Stimulated activated CD4-positive, alpha-beta T cell treated with anti-CD3 and anti-CD28 coated beads, Interleukin-2, amount 100 ng/mL, for 24 hours (primary cell): ENCODE measurements around the gene TEX38.
"Not testable (repeated sequence)": the region's sequence is repeated elsewhere in the genome, so short reads cannot be mapped to it uniquely, and the experiment has no call there.

Experiments
- DNase-seq, 2 donors: peaks; one replicate each; pipeline ENCODE4 v3.0.0-alpha.2; 2020

The TEX38 gene

DNA sequence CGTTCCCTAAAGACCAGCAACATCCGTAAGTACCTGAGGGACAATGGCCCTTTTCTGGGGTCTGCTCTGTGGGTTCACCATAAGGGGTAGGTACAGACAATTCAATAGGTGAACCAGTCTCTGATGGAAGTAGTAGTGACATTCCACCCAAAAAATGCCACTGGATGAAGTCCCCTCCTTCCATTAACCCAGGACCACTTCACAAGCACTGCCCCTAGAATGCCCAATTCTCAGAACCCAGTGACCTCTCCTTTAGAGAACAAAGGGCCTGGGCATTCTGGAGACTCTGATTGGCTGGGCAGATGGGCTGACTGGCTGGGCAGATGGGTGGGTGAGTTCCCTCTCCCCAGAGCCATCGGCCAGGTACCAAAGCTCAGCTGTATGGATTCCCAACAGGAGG, at the start of gene TEX38:
Gene TEX38, plus strand, starts transcription at position 301 of the 400 bp plus-strand sequence. Its CDS starts 81 bp downstream, at position 382.
- DNase-seq, result no peak

DNA sequence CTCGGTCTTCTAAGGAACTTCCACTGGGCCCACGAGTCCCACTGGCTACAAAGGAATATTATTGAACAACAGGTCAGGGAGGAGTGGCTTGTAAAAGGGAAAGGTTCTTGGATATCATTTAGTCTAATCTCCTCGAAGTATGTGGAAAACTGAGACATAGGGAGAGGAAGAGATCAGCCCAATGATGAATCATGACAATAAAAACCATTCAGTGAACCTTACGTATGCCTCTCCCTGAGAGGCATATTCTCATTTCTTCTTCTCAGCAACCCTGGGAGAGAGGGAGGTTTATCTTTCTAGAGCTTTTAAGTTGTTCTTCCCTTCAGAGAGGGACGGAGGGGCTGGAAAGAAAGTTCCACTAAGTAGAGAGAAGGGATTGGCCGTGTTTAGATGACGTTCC, 49.7 kb upstream of the TEX38 start:
- DNase-seq, result no peak

DNA sequence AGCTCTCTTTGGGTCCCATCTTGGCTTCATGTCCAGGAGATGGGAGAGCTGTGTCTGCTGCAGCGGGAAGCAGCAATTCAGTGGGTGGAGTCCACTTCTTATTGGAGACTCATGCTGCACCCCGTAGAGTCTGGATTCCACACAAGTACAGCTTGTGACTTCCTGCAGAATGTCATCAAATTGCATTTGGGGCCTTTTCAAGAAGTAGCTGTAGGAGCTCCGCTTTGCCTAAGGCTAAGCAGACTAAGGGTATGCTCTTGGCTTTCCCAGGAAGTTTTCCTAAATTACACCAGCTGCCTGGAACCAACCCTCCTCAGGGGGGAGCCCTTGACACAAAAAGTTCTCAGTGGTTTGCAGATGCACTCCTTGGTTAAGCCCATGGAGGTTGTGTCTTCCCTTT, 49.3 kb upstream of the TEX38 start:
- no peak for DNase-seq

DNA sequence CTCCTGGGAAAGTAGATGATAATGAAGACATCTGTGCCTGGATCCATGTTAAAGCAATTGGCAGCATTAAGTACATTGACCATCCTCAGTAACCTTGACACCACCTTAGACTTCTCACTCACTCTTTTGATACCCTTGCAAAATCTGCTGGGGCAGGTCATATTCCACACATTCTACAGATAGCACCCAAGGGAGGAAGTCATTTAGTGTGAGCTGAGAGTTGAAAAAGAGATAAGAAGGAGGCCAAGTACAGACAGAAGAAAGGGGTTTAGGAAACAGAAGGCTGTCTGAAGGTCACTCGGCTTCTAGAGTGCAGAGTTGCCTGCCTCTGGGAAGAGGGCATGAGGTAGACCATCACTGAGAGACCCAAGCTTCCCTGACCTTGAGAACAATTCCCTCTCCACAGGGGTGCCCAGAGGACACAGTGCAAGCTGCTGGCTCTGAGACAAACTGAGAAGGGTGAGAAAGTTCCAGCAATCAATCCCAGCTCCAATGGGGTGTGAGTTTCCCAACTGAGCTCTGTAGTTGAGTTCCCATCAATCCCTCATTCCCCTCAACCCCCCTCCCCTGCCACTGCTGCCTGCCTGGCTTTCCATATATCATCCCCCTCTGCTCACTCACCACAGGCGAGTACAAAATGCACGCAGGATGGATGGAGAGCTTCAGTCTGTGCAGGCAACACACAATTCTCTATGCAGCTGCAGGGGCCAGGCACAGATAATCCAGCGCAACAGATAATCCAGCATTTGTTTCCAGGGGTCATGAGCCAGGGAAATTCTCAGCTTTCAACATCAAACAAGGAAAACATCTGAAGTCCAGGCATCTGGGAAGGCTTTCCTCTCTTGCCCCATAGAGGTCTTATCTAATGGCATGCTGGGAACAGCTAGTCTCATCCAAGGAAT, 47.7 kb upstream of the TEX38 start:
- no peak for DNase-seq

DNA sequence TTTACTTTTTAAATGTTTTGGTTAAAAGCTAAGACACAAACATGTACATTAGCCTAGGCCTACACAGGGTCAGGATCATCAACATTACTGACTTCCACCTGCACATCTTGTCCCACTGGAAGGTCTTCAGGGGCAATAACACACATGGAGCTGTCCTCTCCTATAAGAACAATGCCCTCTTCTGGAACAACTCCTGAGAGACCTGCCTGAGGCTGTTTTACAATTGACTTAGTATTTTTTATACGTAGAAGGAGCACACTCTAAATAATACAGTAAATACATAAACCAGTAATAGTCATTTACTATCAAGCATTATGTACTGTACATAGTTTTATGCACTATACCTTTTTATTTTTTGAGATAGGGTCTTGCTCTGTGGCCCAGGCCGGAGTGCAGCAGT, 40.9 kb upstream of the TEX38 start:
- DNase-seq, result no peak

DNA sequence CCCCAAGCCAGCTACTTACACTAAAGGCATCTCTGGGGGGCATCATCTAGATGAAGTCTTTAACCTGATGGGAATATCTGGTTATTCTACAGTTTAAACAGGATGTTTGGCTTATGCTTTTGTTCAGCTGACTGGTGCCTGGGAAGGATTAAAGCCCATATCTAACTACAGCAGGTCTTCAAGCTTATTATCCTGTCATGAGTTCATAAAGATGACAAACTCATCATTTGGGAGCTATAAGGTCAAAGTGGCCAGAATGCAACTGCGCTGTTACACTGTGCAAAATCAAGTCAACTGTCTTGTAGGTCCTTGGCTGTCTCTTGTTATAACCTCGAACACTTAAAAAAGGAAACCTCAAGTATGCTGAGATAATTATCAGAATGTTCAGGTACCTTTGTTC, 36.4 kb upstream of the TEX38 start:
- DNase-seq, result no peak

DNA sequence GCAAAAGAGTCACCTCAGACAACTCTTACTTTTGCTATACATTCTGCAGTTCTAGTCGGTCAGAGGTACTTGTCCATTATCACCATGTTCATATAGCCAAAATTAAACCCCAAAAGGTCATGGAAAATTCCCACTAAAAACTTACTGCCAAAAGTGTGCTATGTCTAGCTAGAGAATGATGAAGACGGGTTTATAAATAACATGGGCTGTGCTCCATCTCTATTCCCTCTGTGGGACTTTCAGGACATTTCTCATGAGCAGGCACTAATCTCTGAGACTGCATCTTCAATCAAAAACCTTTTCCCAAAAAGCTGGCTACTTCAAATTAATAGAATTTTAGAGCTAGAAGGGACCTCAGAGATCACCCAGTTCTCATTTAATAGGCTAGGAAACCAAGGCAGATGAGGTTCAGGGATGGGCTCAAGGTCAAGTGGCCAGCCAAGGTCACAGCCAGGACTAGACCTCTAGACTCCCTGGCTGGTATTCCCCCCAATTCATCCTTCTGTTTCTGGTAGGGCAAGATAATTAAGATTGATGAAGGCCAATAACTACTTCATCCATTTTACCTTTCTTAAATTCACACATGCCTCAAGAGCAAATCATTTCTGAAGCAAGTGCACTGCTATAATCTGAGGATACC, 34.1 kb upstream of the TEX38 start:
- DNase-seq, result no peak

DNA sequence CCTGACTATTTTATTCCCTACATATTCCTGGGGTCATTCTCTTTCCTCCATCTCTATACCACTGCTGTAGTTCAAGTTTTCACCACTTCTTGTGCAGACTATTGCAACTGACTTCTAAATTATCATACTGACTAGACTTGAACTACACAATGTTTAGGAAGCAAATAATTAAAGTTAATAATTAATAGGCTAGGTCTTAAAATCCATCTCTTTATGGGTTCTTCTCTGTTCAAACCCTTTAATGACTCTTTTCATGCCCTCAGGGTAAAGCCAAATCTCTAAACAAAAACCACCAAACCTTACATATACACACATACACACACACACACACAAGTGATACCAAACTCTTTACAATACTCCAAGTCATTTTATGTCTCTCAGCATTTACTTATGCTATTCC, 32.7 kb upstream of the TEX38 start:
- DNase-seq, result no peak

DNA sequence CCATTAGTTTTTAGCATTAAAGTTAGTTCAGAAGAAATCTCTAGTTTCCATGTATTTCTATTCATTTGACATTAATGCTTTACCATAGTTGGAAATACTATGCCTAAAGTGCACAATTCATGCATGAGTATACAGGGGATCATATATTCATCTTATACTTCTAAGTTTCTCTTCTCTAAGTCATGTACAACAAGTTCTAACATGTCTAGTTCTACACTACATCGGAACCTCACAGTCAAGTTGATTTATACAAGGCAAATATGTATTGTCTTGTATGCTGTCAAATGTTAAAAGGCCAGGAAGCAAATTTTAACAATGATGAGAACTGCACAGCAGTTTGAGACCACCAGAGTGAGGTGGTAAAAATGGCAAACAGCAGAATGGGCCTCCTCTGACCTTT, 32.1 kb upstream of the TEX38 start:
- no peak for DNase-seq

DNA sequence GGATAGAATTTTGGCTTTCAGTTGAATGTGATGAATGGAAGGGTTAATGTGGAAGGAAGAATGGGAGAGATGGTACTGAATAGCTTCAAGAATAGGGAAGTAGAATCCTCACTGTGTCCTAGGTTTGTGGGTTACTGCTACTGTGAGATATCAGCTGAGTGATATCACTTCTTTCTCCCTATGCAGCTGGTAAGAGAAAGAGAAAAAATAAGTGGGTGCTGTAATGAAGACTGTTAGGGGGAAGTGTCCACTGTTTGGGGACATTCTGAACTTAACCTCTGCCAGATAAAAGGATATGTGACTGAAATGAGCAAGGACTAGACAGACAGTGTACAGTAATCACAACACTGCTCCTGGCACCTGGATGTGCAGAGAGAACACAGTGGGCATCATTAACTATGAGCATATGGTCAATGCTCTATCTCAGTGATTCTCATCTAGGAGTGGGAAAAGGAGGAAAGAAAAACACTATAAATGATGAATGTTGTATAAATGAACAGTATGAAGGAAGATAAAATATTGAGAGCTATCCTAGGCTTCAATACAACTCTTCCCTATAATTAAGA, 29.5 kb upstream of the TEX38 start:
- DNase-seq, result no peak

DNA sequence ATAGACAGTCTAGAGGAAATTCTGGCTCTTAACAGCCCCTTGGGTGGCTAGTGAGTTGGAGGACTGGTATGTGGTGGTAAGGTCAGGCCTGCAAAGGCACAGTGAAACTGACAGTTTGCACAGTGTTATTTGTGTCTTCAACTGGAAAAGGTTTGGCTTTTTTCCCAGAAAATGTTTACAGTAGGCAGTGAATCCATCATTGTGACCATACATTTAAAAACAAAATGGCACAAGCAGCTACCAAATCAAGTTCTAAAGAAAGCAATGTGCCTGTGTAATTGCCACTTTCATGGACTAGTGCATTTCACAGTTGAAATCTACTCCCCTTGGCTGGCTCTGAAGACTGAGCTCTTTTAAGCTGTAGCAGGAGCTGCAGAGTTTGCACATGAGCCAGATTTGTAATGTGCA, 28.3 kb upstream of the TEX38 start:
- DNase-seq, result no peak

DNA sequence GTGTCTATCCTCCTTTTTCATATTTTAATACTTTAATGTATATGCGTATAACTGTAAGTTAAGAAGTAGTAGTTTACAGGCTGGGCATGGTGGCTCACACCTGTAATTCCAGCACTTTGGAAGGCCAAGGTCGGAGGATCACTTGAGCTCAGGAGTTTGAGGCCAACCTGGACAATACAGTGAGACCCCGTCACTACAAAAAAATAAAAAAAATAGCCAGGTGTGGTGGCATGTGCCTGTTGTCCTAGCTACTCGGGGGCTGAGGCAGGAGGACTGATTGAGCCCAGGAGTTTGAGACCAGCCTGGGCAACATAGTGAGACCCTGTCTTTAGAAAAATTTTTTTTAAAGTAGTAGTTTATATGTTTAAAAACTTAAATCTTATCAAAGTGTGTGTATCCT, 25.8 kb upstream of the TEX38 start:
- no peak for DNase-seq

DNA sequence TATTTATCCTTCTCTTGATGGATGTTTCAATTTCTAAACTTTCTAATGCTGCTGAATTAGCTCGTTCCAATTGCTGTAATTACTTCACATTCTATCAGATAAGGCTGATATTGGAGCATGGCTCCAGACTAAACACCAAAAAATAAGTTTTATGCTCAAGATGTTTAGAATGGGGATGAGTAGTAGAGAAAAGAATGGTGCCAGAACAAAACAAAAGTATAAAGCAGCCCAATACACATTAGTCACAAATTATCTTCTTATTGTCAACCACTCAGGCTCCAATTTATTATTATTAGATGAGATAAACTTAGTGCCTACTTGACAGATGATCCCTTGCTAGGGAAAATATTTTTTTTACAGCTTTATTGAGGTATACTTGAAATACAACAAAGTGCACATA, 25.3 kb upstream of the TEX38 start:
- no peak for DNase-seq

DNA sequence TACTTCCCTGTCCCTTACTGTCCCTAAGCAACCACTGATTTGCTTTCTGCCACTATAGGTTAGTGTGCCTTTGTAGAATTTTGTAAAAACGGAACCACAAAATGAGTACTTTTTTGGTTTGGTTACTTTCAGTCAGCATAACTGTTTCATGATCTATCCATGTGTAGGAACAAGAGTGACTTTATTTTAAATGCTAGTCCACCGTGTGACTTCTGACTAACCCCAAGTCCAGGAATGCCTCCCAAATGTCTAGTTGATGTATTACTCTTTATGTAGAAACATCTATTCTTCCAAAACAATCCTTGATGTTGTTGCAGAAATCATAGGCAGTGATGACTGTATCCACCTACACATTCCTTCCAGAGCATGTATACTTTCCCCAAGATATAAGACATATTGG, 24.8 kb upstream of the TEX38 start:
- no peak for DNase-seq

DNA sequence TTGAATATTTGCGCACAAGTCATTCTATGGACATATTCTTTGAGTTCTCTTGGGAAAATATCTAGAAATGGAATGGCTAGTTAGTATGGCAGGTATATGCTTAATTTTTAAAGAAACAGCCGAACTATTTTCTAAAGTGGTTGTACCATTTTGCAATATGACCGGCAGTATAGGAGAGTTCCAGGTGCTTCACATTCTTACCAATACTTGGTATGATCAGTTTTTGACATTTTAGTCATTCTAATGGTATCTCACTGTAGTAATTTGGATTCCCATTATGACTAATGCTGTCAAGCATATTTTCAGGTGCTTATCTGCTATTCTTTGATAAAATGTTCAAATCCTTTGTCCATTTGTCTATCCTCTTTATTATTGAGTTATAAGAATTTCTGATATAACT, 24.0 kb upstream of the TEX38 start:
- no peak for DNase-seq

DNA sequence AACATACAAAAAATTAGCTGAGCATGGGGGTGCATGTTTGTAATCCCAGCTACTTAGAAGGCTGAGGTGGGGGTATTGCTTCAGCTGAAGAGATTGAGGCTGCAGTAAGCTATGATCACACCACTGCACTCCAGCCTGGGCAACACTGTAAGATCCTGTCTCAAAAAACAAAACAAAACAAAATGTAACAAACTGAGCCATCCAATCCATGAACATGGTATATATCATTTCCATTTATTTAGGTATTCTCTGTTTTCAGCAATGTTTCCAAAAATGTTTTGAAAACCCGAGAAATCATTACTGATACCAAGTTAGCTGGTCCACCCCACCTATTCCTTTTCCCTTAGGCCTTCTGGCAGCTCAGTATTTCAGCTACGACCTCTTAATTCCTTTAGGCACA, 21.9 kb upstream of the TEX38 start:
- DNase-seq, result no peak

DNA sequence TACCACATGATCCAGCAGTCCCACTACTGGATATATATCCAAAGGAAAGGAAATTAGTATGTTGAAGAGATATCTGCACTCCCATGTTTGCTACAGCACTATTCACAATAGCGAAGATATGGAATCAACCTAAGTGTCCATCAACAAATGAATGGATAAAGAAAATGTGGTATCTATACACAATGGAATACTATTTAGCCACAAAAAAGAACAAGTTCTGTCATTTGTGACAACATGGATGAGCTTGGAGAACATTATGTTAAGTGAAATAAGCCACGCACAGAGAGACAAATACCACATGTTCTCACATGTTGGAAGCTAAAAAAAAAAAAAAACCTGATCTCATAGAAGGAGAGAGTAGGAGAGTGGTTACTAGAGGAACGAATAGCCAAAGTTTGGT, 21.2 kb upstream of the TEX38 start:
- DNase-seq, result no peak

DNA sequence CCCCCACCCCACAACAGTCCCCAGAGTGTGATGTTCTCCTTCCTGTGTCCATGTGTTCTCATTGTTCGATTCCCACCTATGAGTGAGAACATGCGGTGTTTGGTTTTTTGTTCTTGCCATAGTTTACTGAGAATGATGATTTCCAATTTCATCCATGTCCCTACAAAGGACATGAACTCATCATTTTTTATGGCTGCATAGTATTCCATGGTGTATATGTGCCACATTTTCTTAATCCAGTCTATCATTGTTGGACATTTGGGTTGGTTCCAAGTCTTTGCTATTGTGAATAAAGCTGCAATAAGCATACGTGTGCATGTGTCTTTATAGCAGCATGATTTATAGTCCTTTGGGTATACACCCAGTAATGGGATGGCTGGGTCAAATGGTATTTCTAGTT, 20.5 kb upstream of the TEX38 start:
- DNase-seq, result not testable (repeated sequence)

DNA sequence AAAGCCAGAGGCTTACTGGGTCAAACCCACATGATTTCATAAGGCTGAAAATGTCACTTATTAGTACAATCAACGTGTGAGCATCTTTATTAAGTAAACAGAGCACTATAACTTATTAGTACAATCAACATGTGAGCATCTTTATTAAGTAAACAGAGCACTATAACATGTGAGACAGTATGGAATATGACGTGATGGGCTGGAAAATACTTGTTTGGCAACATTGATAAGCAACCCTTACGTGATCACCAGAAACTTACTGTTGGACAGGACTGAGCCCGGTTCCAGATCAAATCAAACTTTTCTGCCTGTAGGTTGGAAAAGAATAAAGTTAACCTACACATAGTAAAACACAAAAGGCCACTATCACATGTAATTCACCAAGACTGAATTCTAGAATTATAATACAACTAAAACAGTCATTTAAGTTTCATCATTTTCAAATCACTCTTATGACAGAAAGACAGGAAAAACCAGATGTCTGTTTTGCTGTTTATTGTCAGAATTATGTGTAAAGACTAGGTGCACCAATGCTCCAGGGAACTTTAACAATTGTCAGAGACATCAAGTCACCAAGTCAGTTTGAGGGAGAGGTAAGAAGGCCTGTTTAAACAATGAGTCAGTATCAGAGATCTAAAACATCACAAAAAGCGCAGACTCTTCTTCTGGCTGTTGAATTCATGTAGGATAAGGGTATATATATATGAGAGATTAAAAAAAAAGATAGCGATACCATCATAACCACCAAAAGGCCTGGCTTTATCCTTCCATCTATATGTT, 19.1 kb upstream of the TEX38 start:
- no peak for DNase-seq

DNA sequence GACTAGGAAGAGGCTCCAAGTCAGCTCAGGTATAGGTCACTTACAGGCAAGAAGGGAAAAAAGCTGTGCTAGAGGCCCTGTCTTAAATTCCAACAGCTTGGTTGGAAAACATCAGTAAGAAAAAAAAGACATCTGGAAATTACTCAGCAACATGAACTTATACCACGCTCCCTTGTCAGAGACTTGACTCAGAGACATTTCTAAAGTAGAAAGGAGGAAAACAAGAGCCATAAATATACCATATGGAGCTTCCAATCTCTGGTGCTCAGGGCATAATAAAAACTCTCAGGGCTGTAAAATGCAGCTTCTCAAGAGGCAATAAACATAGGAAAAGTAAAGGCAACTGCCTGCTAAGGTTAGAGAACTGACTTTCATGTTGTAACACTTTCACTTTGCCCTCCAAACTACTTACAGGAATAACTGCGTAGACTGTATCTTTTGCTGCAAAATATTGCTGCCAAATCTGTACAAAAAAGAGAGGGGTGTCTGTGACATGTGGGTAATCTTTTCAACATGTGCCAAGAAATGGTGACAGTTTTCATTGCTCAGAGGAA, 18.2 kb upstream of the TEX38 start:
- DNase-seq, result no peak

DNA sequence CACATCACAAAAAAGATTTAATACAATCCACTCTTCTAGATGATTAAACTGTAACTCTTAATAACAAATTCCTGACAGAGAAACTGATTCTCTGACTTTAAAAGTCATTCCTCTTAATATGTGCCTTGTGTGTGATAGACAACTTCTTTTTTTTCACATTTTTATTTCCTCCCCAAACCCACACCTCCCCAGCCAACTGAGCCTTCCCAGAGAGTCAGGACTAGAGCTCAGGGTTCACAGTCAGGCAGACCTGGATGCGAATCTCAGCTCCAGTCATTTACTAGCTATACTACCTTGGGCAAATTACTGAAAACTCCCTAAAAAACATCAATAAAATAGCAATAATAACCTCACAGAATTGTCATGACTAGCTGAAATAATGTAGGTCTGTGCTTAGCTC, 17.6 kb upstream of the TEX38 start:
- DNase-seq, result no peak

DNA sequence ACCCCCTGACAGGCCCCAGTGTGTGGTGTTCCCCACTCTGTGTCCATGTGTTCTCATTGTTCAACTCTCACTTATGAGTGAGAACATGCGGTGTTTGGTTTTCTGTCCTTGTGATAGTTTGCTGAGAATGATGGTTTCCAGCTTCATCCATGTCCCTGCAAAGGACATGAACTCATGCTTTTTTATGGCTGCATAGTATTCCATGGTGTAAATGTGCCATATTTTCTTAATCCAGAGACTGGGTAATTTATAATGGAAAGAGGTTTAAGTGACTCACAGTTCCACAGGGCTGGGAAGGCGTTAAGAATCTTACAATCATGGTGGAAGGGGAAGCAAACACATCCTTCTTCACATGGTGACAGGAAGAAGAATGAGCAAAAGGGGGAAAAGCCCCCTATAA, 17.0 kb upstream of the TEX38 start:
- DNase-seq, result not testable (repeated sequence)

DNA sequence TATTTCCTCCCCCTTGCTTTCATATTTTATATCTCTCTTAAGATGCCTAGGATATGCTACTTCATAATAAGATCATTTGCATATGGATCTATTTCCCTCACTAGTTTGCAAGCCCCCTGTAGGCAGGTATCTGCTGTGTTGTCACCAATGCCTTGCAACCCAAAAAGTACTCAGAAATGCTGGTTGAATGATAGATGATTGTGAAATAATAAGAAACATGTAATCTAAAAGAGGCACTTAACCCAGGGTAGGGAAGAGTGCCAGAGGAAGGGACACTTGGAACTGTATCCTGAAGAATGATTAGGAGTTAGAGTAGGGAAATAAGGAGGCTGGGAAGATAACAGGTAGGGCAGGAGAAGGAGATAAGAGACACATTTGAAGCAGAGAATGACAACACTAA, 15.8 kb upstream of the TEX38 start:
- no peak for DNase-seq
